ENCODE data around the gene TSPEAR.
"Not testable (repeated sequence)": the region's sequence is repeated elsewhere in the genome, so short reads cannot be mapped to it uniquely, and the experiment has no call there.

Gene TSPEAR

GRCh38 chr21:44648557-44649311 is 62.6 kb downstream of the TSPEAR start:
- DNase-seq = no peak

- DNase-seq = no peak
Measured at GRCh38 chr21:44647222-44647552, 64.2 kb downstream of the TSPEAR start.

GRCh38 chr21:44646366-44647221 is 64.8 kb downstream of the TSPEAR start, which contains the start of gene KRTAP10-11:
TSS of gene KRTAP10-11 (plus strand) at chr21:44646414. CDS start at chr21:44646459, 45 bp downstream.
- not testable (repeated sequence) for DNase-seq

DNA sequence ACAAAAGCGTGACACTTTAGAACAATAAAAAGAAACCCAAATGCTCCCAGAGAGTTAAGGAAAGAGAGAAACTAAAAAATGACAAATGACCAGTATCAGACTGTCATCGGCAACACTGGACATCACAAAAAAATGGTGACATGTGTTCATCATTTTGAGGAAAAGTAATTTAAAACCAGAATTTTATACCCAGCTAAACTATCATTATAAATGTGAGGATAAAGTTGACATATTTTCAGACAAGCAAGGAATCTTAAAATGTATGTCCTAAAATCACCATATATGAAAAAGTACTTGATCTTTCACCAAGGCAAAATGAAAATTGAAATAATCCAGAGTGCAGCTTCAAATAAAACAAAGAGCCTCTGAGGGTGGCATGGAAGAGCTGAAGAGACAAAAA is 66.5 kb downstream of the TSPEAR start:
- DNase-seq = no peak

DNA sequence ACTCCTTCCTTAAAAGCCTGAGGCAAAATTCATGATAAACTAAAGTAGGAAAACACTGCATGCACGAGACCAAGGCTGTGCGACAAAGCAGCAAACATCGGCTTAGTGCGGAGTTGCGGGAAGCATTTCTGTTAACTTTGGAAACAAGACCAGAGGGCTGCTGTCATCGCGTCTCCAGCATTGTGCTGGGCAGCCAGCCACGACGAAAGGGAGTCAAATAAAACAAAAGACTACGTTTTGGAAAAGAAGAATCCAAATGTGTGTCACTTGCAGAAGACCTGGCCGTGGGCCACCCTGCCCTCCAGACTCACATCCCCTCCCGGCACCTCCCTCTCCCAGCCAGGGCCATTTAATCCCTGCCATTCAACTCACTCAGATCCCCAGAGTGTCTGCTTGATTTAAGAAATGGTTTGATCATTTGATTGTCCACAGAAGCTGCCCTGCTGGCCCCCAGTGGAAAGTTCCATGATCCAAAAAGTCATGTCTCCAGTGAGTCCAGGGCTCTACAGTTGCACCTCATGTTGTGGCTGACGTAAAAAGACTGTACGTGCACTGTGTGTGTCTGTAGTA is 67.5 kb downstream of the TSPEAR start:
- DNase-seq = no peak

GRCh38 chr21:44640761-44641160 is 70.6 kb downstream of the TSPEAR start:
- DNase-seq = no peak

DNA sequence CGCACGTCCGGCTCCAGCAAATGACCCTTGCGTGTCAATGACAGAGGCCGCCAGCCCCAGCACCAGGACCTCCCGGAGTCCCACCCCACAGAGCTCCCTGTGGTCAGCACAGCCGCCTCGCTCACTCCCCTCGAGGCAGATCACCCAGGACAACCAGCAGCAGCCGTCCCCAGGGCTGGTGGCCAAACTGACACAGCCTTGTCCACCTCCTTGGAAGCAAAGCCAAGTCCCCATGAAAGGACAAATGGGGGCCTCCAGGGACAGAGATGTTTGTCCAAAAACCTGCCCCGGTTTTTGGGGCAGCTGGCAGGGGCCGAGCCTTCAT is 72.1 kb downstream of the TSPEAR start:
- no peak for DNase-seq

DNA sequence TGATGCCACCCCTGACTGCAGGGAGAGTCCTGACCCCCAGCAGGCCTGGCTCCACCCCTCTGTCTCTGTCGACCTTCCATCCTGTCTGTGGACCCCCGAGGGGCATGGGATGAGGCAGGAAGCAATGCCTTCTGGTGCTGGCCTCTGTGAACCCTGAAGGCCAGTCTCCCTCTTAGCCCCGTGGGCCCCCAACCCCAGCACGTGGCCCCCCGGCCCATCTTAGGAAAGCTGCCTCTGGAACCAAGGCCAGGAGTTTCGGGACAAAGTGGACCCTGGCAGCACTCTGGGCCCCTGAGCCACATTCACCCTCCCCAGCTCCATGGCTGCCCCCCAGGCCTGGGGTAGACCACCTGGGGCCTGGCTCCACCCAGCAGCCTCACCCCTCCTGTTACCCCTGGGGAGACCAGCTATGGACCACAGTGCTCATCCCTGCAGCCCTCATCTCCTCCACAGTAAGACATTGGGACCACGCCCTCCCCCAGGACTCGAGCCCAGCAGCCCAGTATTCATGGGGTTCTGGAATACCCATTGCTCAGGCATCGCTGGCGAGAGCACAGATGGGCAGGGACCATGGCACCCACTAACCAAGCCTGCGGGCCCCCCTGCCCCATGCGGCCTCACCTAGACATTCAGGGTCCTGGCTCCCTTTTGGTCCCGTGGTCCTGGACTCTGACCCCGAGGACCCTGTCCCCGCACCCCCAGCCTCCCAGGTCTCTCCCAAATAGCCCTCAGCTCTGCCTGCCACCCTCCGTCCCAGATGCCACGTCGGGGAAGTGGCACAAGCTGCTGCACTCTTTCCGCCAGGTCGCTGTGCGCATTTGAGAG is 72.7 kb downstream of the TSPEAR start:
- not testable (repeated sequence) for DNase-seq

DNA sequence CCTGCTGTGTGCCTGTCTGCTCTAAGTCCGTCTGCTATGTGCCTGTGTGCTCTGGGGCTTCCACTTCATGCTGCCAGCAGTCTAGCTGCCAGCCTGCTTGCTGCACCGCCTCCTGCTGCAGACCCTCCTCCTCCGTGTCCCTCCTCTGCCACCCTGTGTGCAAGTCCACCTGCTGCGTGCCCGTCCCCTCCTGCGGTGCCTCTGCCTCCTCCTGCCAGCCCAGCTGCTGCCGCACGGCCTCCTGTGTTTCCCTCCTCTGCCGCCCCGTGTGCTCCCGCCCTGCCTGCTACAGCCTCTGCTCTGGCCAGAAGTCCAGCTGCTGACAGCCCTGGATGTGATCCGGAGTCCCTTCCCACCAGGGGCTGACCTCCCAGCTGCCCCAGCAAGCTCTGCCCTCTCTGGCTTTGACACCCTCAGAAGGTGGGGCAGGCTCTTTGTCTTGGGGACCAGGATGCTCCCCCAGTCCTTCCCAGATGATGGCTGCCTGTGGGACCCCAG is 73.5 kb downstream of the TSPEAR start:
- not testable (repeated sequence) for DNase-seq

- DNase-seq = no peak
Measured at GRCh38 chr21:44637018-44637850, 74.1 kb downstream of the TSPEAR start, which contains the start of gene KRTAP10-10. TSS of gene KRTAP10-10 (plus strand) at chr21:44637356. CDS start at chr21:44637418, 62 bp downstream.

DNA sequence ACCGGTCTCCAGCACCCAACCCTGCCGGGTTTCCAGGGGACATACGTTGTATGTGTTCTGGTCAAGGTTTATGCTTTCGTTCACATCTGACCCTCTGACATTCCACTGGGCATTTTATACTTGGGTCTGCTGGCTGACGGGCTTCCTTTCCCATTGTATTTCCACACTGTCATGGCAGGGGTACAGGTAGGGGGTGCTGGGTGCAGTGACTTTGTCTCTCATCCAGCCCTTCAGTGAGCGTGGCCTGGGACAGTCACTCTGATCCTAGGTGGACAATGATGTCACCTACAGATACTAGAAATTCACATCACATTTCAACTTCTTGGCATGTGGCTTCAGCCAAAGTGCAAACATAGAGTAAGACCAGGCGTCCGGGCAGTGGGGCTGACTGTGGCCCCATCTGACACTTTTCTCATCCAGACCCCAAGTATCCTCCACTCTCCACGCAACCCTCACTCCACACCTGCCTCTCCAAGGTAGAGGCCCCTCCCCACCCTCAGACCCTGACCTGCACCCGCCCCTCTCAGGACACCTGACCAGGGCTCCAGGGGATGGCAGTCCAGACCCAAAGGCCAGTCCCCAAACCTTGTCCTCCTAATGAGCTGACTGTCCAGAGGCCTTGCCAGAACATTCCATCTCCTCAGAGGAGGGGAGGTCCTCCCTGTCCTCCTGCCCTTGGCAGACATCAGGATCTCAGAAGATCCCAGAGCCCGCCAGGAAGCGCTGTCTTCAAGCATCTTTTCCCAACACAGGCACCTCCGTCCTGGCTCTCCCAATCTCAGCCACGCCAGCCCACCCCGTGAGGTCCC is 75.0 kb downstream of the TSPEAR start:
- DNase-seq = no peak

GRCh38 chr21:44632067-44632466 is 79.3 kb downstream of the TSPEAR start:
- DNase-seq = no peak

GRCh38 chr21:44630440-44630839 is 80.9 kb downstream of the TSPEAR start:
- DNase-seq = no peak

- no peak for DNase-seq
Measured at GRCh38 chr21:44628707-44629391, 82.5 kb downstream of the TSPEAR start.

DNA sequence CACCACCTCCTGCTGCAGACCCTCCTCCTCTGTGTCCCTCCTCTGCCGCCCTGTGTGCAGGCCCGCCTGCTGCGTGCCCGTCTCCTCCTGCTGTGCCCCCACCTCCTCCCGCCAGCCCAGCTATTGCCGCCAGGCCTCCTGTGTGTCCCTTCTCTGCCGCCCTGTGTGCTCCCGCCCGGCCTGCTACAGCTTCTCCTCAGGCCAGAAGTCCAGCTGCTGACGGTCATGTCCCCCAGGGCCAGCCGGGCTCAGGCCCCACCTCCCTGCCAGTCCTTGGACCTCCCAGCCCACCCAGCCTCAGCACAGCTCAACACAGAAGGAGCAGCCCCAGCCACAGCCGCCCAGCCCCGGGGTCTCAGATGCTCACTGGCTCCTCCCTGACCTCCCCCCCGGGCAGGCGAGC is 83.5 kb downstream of the TSPEAR start:
- not testable (repeated sequence) for DNase-seq

DNA sequence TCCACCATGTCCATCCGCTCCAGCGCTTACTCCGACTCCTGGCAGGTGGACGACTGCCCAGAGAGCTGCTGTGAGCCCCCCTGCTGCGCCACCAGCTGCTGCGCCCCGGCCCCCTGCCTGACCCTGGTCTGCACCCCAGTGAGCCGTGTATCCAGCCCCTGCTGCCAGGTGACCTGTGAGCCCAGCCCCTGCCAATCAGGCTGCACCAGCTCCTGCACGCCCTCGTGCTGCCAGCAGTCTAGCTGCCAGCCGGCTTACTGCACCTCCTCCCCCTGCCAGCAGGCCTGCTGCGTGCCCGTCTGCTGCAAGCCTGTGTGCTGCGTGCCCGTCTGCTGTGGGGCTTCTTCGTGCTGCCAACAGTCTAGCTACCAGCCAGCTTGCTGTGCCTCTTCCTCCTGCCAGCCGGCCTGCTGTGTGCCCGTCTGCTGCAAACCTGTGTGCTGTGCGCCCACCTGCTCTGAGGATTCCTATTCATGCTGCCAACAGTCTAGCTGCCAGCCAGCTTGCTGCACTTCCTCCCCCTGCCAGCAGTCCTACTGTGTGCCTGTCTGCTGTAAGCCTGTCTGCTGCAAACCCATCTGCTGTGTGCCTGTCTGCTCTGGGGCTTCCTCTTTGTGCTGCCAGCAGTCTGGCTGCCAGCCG is 84.1 kb downstream of the TSPEAR start:
- not testable (repeated sequence) for DNase-seq

DNA sequence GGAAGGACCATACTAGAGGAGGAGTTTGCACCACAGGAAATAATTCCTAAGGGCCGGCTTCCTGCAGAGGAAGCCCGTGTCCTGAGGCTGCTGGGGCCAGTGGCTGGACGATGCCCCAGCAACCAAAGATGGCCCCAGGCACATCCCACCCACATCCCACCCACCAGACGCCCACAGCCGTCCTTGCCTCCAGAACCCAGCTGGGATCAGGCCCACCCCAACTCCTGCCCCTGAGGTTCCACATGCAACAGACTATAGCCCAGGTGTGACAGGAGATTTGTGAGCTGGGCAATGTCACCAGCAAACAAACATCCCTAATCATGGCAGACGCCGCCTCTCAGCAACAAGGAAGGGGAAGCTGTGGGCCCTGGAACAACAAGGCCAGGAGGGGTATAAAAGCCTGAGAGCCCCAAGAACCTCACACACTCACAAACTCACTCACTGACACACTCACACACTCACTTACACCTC is 84.7 kb downstream of the TSPEAR start, which contains the start of gene KRTAP10-9:
Gene KRTAP10-9 (plus strand): TSS at position 421 of the 471 bp plus-strand sequence. CDS start 79 bp downstream, outside the sequence.
- no peak for DNase-seq

GRCh38 chr21:44626262-44626661 is 85.1 kb downstream of the TSPEAR start:
- DNase-seq = no peak

GRCh38 chr21:44625756-44626155 is 85.6 kb downstream of the TSPEAR start:
- DNase-seq = no peak

Measured in GOT3 (cell line).